Neuronal stem cell (in vitro differentiated cells): ENCODE data around the gene VPS37B.

Experiments used
- DNase-seq: peaks from one replicate; pipeline ENCODE4 v3.0.0-alpha.2; 2013; ENCODE audit warnings: low spot score
- H2AFZ ChIP-seq: one replicate; pipeline ENCODE4 v1.6.1; 2013; ENCODE audit warnings: mild to moderate bottlenecking, low read length, inconsistent platforms
- H2AK5ac ChIP-seq: 2 replicates; pipeline ENCODE4 v1.6.1; 2013; ENCODE audit warnings: low read depth, mild to moderate bottlenecking, inconsistent platforms, low read length, moderate library complexity, mixed read lengths
- H2BK120ac ChIP-seq: 2 replicates; pipeline ENCODE4 v1.6.1; 2013; ENCODE audit warnings: low read depth, mild to moderate bottlenecking, inconsistent platforms, low read length, moderate library complexity, mixed read lengths
- H2BK12ac ChIP-seq: one replicate; pipeline ENCODE4 v1.6.1; 2013; ENCODE audit warnings: low read length, inconsistent platforms
- H2BK15ac ChIP-seq: 2 replicates; pipeline ENCODE4 v1.6.1; 2013; ENCODE audit warnings: mild to moderate bottlenecking, low read length, inconsistent platforms, mixed read lengths
- H2BK5ac ChIP-seq: one replicate; pipeline ENCODE4 v1.6.1; 2013; ENCODE audit warnings: inconsistent platforms, mild to moderate bottlenecking, low read length, moderate library complexity
- H3K14ac ChIP-seq: one replicate; pipeline ENCODE4 v1.6.1; 2013; ENCODE audit warnings: low read length, inconsistent platforms
- H3K18ac ChIP-seq: 2 replicates; pipeline ENCODE4 v1.6.1; 2013; ENCODE audit warnings: low read length, inconsistent platforms
- H3K23ac ChIP-seq: 2 replicates; pipeline ENCODE4 v1.6.1; 2013; ENCODE audit warnings: low read depth, mild to moderate bottlenecking, mixed read lengths, low read length, inconsistent platforms; ENCODE audit not compliant: poor library complexity
- H3K27ac ChIP-seq: replicated peaks from 3 replicates; pipeline ENCODE4 v1.5.1; 2013; ENCODE audit warnings: low read length, inconsistent platforms
- H3K27me3 ChIP-seq, 3 experiments: 2 replicates each; pipeline ENCODE4 v1.6.1; 2013; ENCODE audit warnings: low read length in 3 of 3, mild to moderate bottlenecking in 2 of 3, inconsistent platforms in 1 of 3, low read depth in 1 of 3, mixed read lengths in 1 of 3, moderate library complexity in 1 of 3; ENCODE audit not compliant: control insufficient read depth in 3 of 3, insufficient read depth in 3 of 3
- H3K36me3 ChIP-seq, 2 donors: replicated peaks in 1 of 2; 2 replicates each; pipeline ENCODE4 v1.6.1; 2013; ENCODE audit warnings: low read length in 2 of 2; ENCODE audit not compliant: control insufficient read depth in 2 of 2, insufficient read depth in 2 of 2
- H3K4ac ChIP-seq: 2 replicates; pipeline ENCODE4 v1.6.1; 2013; ENCODE audit warnings: inconsistent platforms, mild to moderate bottlenecking, low read length, moderate library complexity
- H3K4me1 ChIP-seq, 2 donors: 1 replicate in 1 of 2; 2 replicates in 1 of 2; pipeline ENCODE4 v1.6.1; 2013; ENCODE audit warnings: low read length in 2 of 2, low read depth in 1 of 2; ENCODE audit not compliant: control insufficient read depth in 2 of 2, insufficient read depth in 1 of 2
- H3K4me2 ChIP-seq: one replicate; pipeline ENCODE4 v1.6.1; 2013; ENCODE audit warnings: mild to moderate bottlenecking, low read length, inconsistent platforms; ENCODE audit not compliant: insufficient read depth, poor library complexity, severe bottlenecking
- H3K4me3 ChIP-seq, 2 donors: 2 replicates each; pipeline ENCODE4 v1.5.1; 2013; ENCODE audit warnings: low read length in 2 of 2, mild to moderate bottlenecking in 2 of 2, inconsistent platforms in 1 of 2, moderate library complexity in 1 of 2
- H3K79me1 ChIP-seq: one replicate; pipeline ENCODE4 v1.6.1; 2013; ENCODE audit warnings: low read depth, mild to moderate bottlenecking, inconsistent platforms, low read length, moderate library complexity
- H3K9ac ChIP-seq: one replicate; pipeline ENCODE4 v1.6.1; 2013; ENCODE audit warnings: mild to moderate bottlenecking, low read depth, low read length, inconsistent platforms; ENCODE audit not compliant: poor library complexity
- H3K9me3 ChIP-seq, 2 donors: replicated peaks in 1 of 2; 2 replicates each; pipeline versions ENCODE3 to v1.6.1; 2013; ENCODE audit warnings: low read length in 2 of 2, mild to moderate bottlenecking in 2 of 2, inconsistent platforms in 1 of 2, low read depth in 1 of 2, mixed read lengths in 1 of 2, moderate library complexity in 1 of 2; ENCODE audit not compliant: control insufficient read depth in 2 of 2, insufficient read depth in 1 of 2
- H4K8ac ChIP-seq: one replicate; pipeline ENCODE4 v1.6.1; 2013; ENCODE audit warnings: low read depth, mild to moderate bottlenecking, inconsistent platforms, low read length, moderate library complexity
- H4K91ac ChIP-seq: one replicate; pipeline ENCODE4 v1.6.1; 2013; ENCODE audit warnings: low read length, low read depth, mild to moderate bottlenecking, inconsistent platforms; ENCODE audit not compliant: poor library complexity
- WGBS, 2 donors: extraction: QIAGEN DNeasy Blood & Tissue Kit; methylation state at CpG; one replicate each; pipeline ENCODE4 v1.1.7; 2013; ENCODE audit warnings: missing lambda C conversion rate in 2 of 2, mixed read lengths in 1 of 2; ENCODE audit not compliant: insufficient read length in 2 of 2, insufficient replicate concordance in 1 of 2; ENCODE audit errors: extremely low coverage in 2 of 2; 5-methylcytosine and 5-hydroxymethylcytosine counted together

Gene VPS37B

GRCh38 chr12:122848471-122849351 lies 47.2 kb downstream of the VPS37B start:
- H3K79me1 ChIP-seq: peaks cover 8% of the 10 kb centered on the region
- H3K14ac ChIP-seq: peak overlapping the region; percentile 38
- peak overlapping the region; percentile 5 for H2BK5ac ChIP-seq
- H3K4me3 ChIP-seq: no peak overlapping the region
- H4K8ac ChIP-seq: no peak overlapping the region
- H3K4ac ChIP-seq: no peak overlapping the region
- peaks cover 1 to 6% of the 10 kb centered on the region in 2 donors for H3K36me3 ChIP-seq
- H3K4me2 ChIP-seq: no peak overlapping the region
- H3K4me1 ChIP-seq: peaks cover 8 to 10% of the 10 kb centered on the region in 2 donors
- no peak overlapping the region for H3K27ac ChIP-seq
- H2BK12ac ChIP-seq: peak overlapping the region; percentile 10
- peak overlapping the region; percentile 53 for H4K91ac ChIP-seq
- no CpG with 5 or more reads among the region's 36 CpGs for WGBS, 2 donors
- no peak overlapping the region for H2BK15ac ChIP-seq
- H2BK120ac ChIP-seq: no peak overlapping the region
- no peaks in the 10 kb centered on the region for H3K27me3 ChIP-seq
- H3K9me3 ChIP-seq: no peaks in the 10 kb centered on the region
- H3K9ac ChIP-seq: no peak overlapping the region
- DNase-seq: no peak
- no peak overlapping the region for H3K18ac ChIP-seq
- H3K23ac ChIP-seq: peak overlapping the region; percentile 85
- H2AFZ ChIP-seq: no peak overlapping the region
- no peak overlapping the region for H2AK5ac ChIP-seq

DNA sequence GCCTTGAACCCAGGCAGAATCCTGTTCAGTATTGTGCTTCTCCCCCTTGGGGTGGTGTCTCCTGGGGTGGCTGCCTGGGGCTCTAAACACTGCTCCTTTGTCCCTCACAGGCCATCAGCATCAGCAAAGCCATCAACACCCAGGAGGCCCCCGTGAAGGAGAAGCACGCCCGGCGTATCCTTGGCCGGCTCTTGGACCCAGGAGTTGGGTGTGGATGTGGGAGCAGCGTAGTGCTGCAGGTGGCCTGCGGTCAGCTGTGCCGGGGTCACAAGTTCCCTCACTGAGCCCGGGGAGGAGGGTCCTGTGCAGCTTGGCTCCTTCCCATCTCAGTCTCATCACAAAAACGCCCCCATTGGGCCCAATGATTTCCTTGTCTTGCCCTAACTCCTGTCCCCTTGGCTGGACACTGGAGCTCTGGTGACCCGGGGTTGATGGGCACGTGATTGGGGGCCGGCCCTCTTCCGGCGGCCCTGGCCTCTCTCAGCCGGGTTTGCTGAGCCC lies 48.0 kb downstream of the VPS37B start:
- no peak overlapping the region for H2AK5ac ChIP-seq
- no peaks in the 10 kb centered on the region for H3K27me3 ChIP-seq
- no peak overlapping the region for H3K27ac ChIP-seq
- H3K79me1 ChIP-seq: peaks cover 12% of the 10 kb centered on the region
- no peak overlapping the region for H4K91ac ChIP-seq
- no peak overlapping the region for H3K4me3 ChIP-seq
- no peak for DNase-seq
- H3K36me3 ChIP-seq: peaks cover 1 to 6% of the 10 kb centered on the region in 2 donors
- no peaks in the 10 kb centered on the region for H3K9me3 ChIP-seq
- H3K14ac ChIP-seq: no peak overlapping the region
- no peak overlapping the region for H3K23ac ChIP-seq
- H3K4me2 ChIP-seq: no peak overlapping the region
- H3K4me1 ChIP-seq: peaks cover 7 to 11% of the 10 kb centered on the region in 2 donors
- H3K9ac ChIP-seq: no peak overlapping the region
- H3K18ac ChIP-seq: no peak overlapping the region
- no peak overlapping the region for H3K4ac ChIP-seq
- no peak overlapping the region for H2BK120ac ChIP-seq
- no peak overlapping the region for H2AFZ ChIP-seq
- H2BK5ac ChIP-seq: no peak overlapping the region
- no peak overlapping the region for H4K8ac ChIP-seq
- H2BK12ac ChIP-seq: no peak overlapping the region
- WGBS, 2 donors: no CpG with 5 or more reads among the region's 16 CpGs
- no peak overlapping the region for H2BK15ac ChIP-seq

- Histone ChIP-seq H2BK5ac (no peak overlapping the region), H3K36me3 (peaks cover 1 to 6% of the 10 kb centered on the region in 2 donors), H3K9ac (no peak overlapping the region), H3K27me3 (no peaks in the 10 kb centered on the region), H2BK15ac (no peak overlapping the region), H4K8ac (no peak overlapping the region), H3K4me1 (peaks cover 6 to 8% of the 10 kb centered on the region in 2 donors), H2AK5ac (no peak overlapping the region), H2BK12ac (no peak overlapping the region), H3K27ac (no peak overlapping the region), H3K18ac (no peak overlapping the region), H3K4me3 (no peak overlapping the region), H3K9me3 (no peaks in the 10 kb centered on the region), H2BK120ac (no peak overlapping the region), H3K14ac (no peak overlapping the region), H2AFZ (no peak overlapping the region), H3K4me2 (no peak overlapping the region), H3K23ac (no peak overlapping the region), H4K91ac (no peak overlapping the region), H3K79me1 (peaks cover 15% of the 10 kb centered on the region), H3K4ac (no peak overlapping the region)
- WGBS, 2 donors: no CpG with 5 or more reads among the region's 5 CpGs
- no peak for DNase-seq
Measured at GRCh38 chr12:122847516-122847836, 48.4 kb downstream of the VPS37B start.

DNA sequence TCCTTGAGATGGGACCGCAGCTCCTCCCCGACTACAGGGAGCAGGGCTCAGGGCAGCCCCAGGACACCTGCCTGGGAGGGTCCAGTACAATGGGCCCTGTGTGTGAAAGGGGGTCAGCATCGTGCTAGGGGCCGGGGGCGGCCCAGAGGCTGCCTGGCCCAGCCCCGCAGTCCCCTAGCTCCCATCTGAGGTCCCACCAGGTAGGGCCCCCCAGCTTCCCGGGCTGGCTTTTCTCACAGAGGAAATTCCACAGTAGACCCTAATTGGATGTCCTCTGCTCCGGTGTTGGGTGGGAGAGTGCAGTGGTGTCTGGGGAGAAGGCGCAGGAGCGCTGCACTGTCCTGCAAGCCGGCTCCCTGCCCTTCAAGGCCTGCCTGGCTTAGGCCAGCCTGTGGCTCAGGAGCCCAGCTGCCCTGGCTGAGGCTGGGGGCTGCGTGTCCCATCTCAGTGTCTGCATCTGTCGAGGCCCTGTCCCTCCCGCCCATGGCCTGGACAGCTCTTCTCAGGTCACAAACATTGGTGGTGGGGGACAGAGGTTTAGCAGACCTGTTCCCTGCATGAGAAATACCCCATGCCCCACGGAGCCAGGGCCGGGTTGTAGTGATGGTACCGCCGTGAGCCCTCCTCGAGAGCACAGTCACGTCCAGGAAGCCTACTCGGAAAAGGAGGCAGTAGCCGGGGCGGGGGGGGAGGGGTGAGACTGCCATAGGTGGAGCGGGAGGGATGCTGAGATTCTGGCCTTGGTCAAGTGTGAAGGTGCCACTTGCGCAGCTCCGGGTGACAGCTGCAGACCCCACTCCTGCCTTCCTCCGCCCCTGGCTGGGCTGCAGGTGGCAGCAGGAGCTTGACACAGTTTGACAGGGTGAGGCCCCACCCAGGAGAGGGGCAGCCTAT lies 49.1 kb downstream of the VPS37B start:
- Histone ChIP-seq H2BK12ac (no peak overlapping the region), H3K27ac (no peak overlapping the region), H3K14ac (peak overlapping the region; percentile 94), H2BK15ac (no peak overlapping the region), H3K9me3 (no peaks in the 10 kb centered on the region), H2AFZ (no peak overlapping the region), H3K9ac (no peak overlapping the region), H3K27me3 (no peaks in the 10 kb centered on the region), H4K8ac (no peak overlapping the region), H2BK120ac (no peak overlapping the region), H3K23ac (no peak overlapping the region), H3K4me3 (no peak overlapping the region), H2BK5ac (peak overlapping the region; percentile 66), H3K36me3 (peaks cover 1 to 6% of the 10 kb centered on the region in 2 donors), H3K4me1 (peaks cover 7 to 9% of the 10 kb centered on the region in 2 donors), H3K4ac (no peak overlapping the region), H3K4me2 (no peak overlapping the region), H3K18ac (peak overlapping the region; percentile 64), H4K91ac (no peak overlapping the region), H3K79me1 (peaks cover 16% of the 10 kb centered on the region), H2AK5ac (peak overlapping the region; percentile 46)
- DNase-seq: no peak
- no CpG with 5 or more reads among the region's 27 CpGs for WGBS, 2 donors
